HG03460 (cell line): ENCODE data around the gene SIN3A.
A peak's percentile ranks its signal among the peaks of the same experiment; 100 is the strongest.
"Not testable (repeated sequence)": the region's sequence is repeated elsewhere in the genome, so short reads cannot be mapped to it uniquely, and the experiment has no call there.

Experiments
- ATAC-seq: cut with Tn5 transposase; IDR thresholded peaks from one replicate; pipeline ENCODE4 v1.9.1; 2021; ENCODE audit not compliant: unreplicated experiment

The SIN3A gene

GRCh38 chr15:75450307-75451201 lies 936 bp downstream of the SIN3A start:
- ATAC-seq, result peak; percentile 24

GRCh38 chr15:75449585-75450306 lies 1.7 kb downstream of the SIN3A start:
- no peak for ATAC-seq

GRCh38 chr15:75448171-75448570 lies 3.3 kb downstream of the SIN3A start:
- not testable (repeated sequence) for ATAC-seq

- ATAC-seq, result no peak
Measured at GRCh38 chr15:75446151-75446550, 5.3 kb downstream of the SIN3A start.

GRCh38 chr15:75445324-75445723 lies 6.2 kb downstream of the SIN3A start:
- ATAC-seq, result not testable (repeated sequence)

- ATAC-seq, result not testable (repeated sequence)
Measured at GRCh38 chr15:75443972-75444453, 7.5 kb downstream of the SIN3A start.

- ATAC-seq, result no peak
Measured at GRCh38 chr15:75437721-75438120, 13.8 kb downstream of the SIN3A start.

GRCh38 chr15:75436881-75437280 lies 14.6 kb downstream of the SIN3A start:
- no peak for ATAC-seq

GRCh38 chr15:75431682-75432081 lies 19.8 kb downstream of the SIN3A start:
- no peak for ATAC-seq

GRCh38 chr15:75431270-75431669 lies 20.2 kb downstream of the SIN3A start:
- no peak for ATAC-seq

GRCh38 chr15:75430259-75430658 lies 21.2 kb downstream of the SIN3A start:
- no peak for ATAC-seq

GRCh38 chr15:75428152-75428551 lies 23.3 kb downstream of the SIN3A start:
- ATAC-seq, result no peak

GRCh38 chr15:75425966-75426500 lies 25.5 kb downstream of the SIN3A start:
- no peak for ATAC-seq

- no peak for ATAC-seq
Measured at GRCh38 chr15:75422554-75422953, 28.9 kb downstream of the SIN3A start.

- no peak for ATAC-seq
Measured at GRCh38 chr15:75420698-75421097, 30.8 kb downstream of the SIN3A start.

GRCh38 chr15:75416584-75416983 lies 34.9 kb downstream of the SIN3A start:
- ATAC-seq, result no peak

- no peak for ATAC-seq
Measured at GRCh38 chr15:75410196-75410595, 41.3 kb downstream of the SIN3A start.

GRCh38 chr15:75407083-75407482 lies 44.4 kb downstream of the SIN3A start:
- ATAC-seq, result no peak

- no peak for ATAC-seq
Measured at GRCh38 chr15:75403892-75404291, 47.6 kb downstream of the SIN3A start.

GRCh38 chr15:75397494-75397893 lies 54.0 kb downstream of the SIN3A start:
- ATAC-seq, result no peak

- ATAC-seq, result no peak
Measured at GRCh38 chr15:75389791-75390382, 61.6 kb downstream of the SIN3A start.
